Measurements from ENCODE around the gene NFAT5. TPM values are rescaled to one million over a fixed set of nuclear protein-coding genes. Genes with fewer than 3 reads are reported as not detected.
A peak's percentile ranks its signal among the peaks of the same experiment; 100 is the strongest.

Gene NFAT5
- polyA plus RNA-seq, 2 of the 4 experiments (the other 2 are of a cell fraction), result 9.5 to 45.1 TPM

DNA sequence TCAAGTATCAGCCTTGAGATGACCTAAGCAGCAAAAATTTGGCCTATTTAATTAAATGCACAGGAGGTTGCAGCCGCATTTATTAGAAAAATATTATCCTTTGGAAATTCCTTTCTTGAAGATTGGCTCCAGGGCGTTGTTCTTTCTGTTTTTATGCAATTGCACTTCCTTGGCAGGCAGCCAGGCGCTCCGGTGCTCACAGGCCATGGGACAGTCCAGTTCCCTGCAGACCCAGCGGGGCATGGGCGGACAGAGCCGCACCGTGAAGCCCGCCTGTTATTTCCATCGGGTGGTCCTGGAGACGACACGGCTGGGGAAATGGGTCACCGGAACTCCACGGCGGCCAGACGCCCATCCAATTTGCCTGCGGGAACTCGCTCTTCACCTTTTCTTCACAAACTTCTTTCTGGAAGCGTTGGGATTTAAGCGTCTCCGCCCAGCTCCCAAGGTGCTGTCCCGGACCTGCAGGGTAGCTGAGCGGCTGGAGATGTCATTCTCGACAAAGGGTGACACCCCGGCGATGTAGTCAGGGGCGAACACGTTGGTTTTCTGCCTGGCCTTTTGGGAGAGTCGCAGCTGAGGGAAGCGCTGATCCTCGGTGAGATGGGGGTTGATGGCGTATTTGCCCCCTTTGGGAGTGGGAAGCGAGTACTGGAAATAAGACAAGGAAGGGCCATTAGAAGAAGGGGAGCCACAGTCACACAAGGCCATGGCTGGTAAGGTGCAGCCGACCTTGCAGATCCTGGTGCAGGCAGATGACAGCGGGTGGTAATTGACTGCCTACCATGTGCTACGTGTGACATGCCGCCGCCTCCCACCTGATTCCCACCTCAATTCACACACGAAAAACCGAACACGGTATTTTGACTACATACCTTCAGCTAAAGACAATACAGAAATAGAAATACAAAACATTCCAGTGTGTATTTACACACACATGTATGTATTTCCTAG, 176.5 kb downstream of the NFAT5 start:
- peak in 1 of 2 experiments; percentile 42; a peak in 3 of 6 replicates for ATAC-seq

DNA sequence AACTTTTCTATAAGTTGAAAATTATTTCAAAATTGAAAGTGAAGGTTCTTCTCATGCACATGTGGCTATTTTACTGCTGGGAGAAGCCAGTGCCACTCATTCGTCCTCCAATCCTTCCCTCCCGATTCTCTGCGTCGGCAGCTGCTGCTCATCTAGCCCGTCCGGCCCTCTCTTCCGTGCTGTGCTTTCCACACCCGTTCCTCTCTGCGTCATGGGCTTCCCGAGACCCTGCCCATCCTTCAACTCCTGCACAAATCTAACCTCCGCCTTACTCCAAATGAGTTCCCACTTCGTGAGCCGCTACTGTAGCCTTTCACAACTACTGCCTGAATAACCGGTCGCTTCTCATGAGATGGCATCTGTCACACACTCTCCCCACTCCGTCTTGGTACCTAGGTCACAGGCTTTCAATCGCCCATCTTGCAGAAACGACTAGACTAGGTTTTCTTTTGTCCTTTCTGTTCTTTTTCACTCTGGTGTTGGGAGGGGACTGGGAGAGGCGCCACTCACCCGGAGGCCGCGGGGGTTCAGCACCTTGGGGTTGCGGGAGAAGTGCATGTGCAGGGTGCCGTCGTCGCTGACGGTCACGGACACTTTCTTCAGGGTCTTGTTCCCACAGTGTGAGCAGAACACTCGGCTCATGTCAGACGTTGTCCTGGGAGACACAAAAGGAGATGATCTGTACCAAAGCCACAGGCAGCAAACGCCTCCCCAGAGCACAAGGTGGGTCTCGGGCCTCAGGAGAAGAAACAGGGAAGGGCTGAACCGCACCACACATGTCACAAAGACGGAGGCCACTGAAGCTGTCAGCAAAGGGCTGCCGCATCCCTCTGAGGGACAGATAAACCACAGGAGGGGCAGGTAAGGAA, 178.8 kb downstream of the NFAT5 start:
- Histone ChIP-seq H3K4me1 (peaks cover 25% of the 10 kb centered on the region), H3K27ac (no peak overlapping the region), H3K4me3 (no peak overlapping the region), H3K4me2 (no peak overlapping the region), H3K9me3 (no peaks in the 10 kb centered on the region)
- POLR2A ChIA-PET, result interaction anchor here (3.0 kb wide), 1 partner anchor 17 kb away, joined by 10 read pairs; the partner anchor contains the start of gene NQO1
- WGBS (ENCODE audit: missing lambda C conversion rate), result 95% methylated on average over 35 of the region's 35 CpGs
- DNase-seq (ENCODE audit: low read depth in 1 of 2, low spot score in 1 of 2), result no peak
- ATAC-seq, result no peak
- no peak for TF ChIP-seq CHD2 (IDR thresholded peaks at IDR 0.05; ENCODE audit: low read length, partially characterized antibody)
- TF ChIP-seq ESRRA (IDR thresholded peaks at IDR 0.05; ENCODE audit: borderline replicate concordance, low read length), result no peak
- no peak for TF ChIP-seq GATA3 (IDR thresholded peaks at IDR 0.05; ENCODE audit: borderline replicate concordance)
- TF ChIP-seq EP300 (IDR thresholded peaks at IDR 0.05), result no peak
- no peak for TF ChIP-seq RFX5 (IDR thresholded peaks at IDR 0.05)
- no peak for TF ChIP-seq NFE2L2 (conservative IDR thresholded peaks at IDR 0.05; ENCODE audit: low read length)
- TF ChIP-seq HEYL (CRISPR knock-in tag; IDR thresholded peaks at IDR 0.05), result no peak
- no peak for TF ChIP-seq ZC3H11A (IDR thresholded peaks at IDR 0.05)
- TF ChIP-seq SREBF2 (IDR thresholded peaks at IDR 0.05), result no peak
- CTCF ChIA-PET, result interaction anchor here (1.0 to 2.3 kb wide), 3 partner anchors 10 to 35 kb away, joined by 3 to 13 read pairs (median 3); partner anchors contain the start of gene NOB1
- FAIRE-seq, result no peak

More for the DNA sequence above, 176.5 kb downstream of the NFAT5 start:
- Histone ChIP-seq H3K9me3 (no peaks in the 10 kb centered on the region), H3K4me3 (peak overlapping the region; percentile 14; the same call in 1 of the 3 replicates), H3K27ac (peak overlapping the region; percentile 67 to 70), H3K4me1 (peaks cover 29% of the 10 kb centered on the region), H3K4me2 (peak overlapping the region; percentile 66)
- POLR2A ChIA-PET, result interaction anchor here (0.6 to 2.4 kb wide), 4 partner anchors 12 to 36 kb away, joined by 3 to 11 read pairs (median 6); partner anchors contain the start of genes NOB1 and NQO1
- TF ChIP-seq CEBPB (IDR thresholded peaks at IDR 0.05), result peak in 1 of 2 experiments; percentile 37; a peak in 1 of 4 replicates
- TF ChIP-seq, protein P1, sequence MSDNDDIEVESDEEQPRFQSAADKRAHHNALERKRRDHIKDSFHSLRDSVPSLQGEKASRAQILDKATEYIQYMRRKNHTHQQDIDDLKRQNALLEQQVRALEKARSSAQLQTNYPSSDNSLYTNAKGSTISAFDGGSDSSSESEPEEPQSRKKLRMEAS (IDR thresholded peaks at IDR 0.05), result no peak
- TF ChIP-seq CHD4 (IDR thresholded peaks at IDR 0.05; ENCODE audit: borderline replicate concordance), result no peak
- CTCF ChIA-PET, result interaction anchor here (0.6 to 8.5 kb wide), 5 partner anchors 11 to 1087 kb away, joined by 5 to 68 read pairs (median 7); partner anchors contain the start of gene NOB1
- DNase-seq (ENCODE audit: low read depth in 1 of 2, low spot score in 1 of 2) (peak in 1 of 2 experiments; percentile 59), FAIRE-seq (no peak)
- 72% methylated on average over 38 of the region's 41 CpGs for WGBS (ENCODE audit: missing lambda C conversion rate)

DNA sequence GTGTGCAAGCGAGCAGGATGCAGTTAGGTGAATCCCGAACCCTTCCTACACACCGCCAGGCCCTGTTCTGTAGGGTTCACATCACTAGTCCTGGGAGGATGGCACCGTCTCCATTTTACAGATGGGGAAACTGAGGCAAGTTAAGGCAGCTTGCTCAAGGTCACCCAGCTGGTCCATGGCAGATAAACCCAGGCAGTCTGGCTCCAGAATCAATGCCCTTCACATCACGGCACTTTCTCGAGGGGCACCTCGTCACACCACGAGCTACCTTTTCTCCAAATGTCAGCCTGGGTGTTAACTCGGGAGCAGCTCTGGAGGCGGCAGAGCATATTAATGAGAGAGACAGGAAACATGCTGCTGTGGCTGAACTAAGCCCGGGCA, 179.5 kb downstream of the NFAT5 start:
- WGBS (ENCODE audit: missing lambda C conversion rate), result 96% methylated on average over 11 of the region's 11 CpGs
- DNase-seq (ENCODE audit: low read depth in 1 of 2, low spot score in 1 of 2) (no peak), ATAC-seq (no peak), FAIRE-seq (no peak)
- Histone ChIP-seq H3K4me1 (peaks cover 25% of the 10 kb centered on the region), H3K4me2 (no peak overlapping the region), H3K27ac (no peak overlapping the region), H3K9me3 (no peaks in the 10 kb centered on the region), H3K4me3 (no peak overlapping the region)
- TF ChIP-seq RAD21 (conservative IDR thresholded peaks at IDR 0.05 in 1 of 2, IDR thresholded peaks at IDR 0.05 in 1 of 2) (no peak), FOSL2 (IDR thresholded peaks at IDR 0.05) (no peak), FOSL2 (CRISPR knock-in tag; IDR thresholded peaks at IDR 0.05) (no peak), CHD4 (IDR thresholded peaks at IDR 0.05; ENCODE audit: borderline replicate concordance) (no peak), CHD2 (IDR thresholded peaks at IDR 0.05; ENCODE audit: low read length, partially characterized antibody) (no peak), POLR2AphosphoS2 (conservative IDR thresholded peaks at IDR 0.05; ENCODE audit: low read length) (no peak)
- TF ChIP-seq, protein P2, sequence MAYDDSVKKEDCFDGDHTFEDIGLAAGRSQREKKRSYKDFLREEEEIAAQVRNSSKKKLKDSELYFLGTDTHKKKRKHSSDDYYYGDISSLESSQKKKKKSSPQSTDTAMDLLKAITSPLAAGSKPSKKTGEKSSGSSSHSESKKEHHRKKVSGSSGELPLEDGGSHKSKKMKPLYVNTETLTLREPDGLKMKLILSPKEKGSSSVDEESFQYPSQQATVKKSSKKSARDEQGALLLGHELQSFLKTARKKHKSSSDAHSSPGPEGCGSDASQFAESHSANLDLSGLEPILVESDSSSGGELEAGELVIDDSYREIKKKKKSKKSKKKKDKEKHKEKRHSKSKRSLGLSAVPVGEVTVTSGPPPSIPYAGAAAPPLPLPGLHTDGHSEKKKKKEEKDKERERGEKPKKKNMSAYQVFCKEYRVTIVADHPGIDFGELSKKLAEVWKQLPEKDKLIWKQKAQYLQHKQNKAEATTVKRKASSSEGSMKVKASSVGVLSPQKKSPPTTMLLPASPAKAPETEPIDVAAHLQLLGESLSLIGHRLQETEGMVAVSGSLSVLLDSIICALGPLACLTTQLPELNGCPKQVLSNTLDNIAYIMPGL (CRISPR knock-in tag; IDR thresholded peaks at IDR 0.05; ENCODE audit: borderline replicate concordance), result no peak
- POLR2A ChIA-PET, result interaction anchor here (3.0 kb wide), 1 partner anchor 18 kb away, joined by 10 read pairs; the partner anchor contains the start of gene NQO1
- CTCF ChIA-PET, result interaction anchor here (1.1 to 2.3 kb wide), 3 partner anchors 10 to 36 kb away, joined by 3 to 13 read pairs (median 3); partner anchors contain the start of gene NOB1
